NCI-H2196 (cell line): ENCODE data around the gene COX4I1.

Experiments
- DNase-seq: peaks from one replicate; lab custom pipeline; 2025; ENCODE audit not compliant: unreplicated experiment; lab: John Stamatoyannopoulos, UW

Gene COX4I1

GRCh38 chr16:85856079-85856478 lies 56.6 kb downstream of the COX4I1 start:
- DNase-seq: no peak

- DNase-seq: no peak
These were observed 57.1 kb downstream of the COX4I1 start for GRCh38 chr16:85856585-85856984.
